Skeletal muscle cell (primary cell): ENCODE results near the gene PLCL1.
"Not testable (repeated sequence)": the region's sequence is repeated elsewhere in the genome, so short reads cannot be mapped to it uniquely, and the experiment has no call there.

ENCODE experiments used
- DNase-seq: peaks from one replicate; pipeline ENCODE4 v3.0.0-alpha.2; 2010; ENCODE audit warnings: low read depth
- H3K4me3 ChIP-seq: 2 replicates; pipeline ENCODE4 v1.5.1; 2011; ENCODE audit warnings: low read depth, mild to moderate bottlenecking, control low read depth, low read length, moderate library complexity

The PLCL1 gene

DNA sequence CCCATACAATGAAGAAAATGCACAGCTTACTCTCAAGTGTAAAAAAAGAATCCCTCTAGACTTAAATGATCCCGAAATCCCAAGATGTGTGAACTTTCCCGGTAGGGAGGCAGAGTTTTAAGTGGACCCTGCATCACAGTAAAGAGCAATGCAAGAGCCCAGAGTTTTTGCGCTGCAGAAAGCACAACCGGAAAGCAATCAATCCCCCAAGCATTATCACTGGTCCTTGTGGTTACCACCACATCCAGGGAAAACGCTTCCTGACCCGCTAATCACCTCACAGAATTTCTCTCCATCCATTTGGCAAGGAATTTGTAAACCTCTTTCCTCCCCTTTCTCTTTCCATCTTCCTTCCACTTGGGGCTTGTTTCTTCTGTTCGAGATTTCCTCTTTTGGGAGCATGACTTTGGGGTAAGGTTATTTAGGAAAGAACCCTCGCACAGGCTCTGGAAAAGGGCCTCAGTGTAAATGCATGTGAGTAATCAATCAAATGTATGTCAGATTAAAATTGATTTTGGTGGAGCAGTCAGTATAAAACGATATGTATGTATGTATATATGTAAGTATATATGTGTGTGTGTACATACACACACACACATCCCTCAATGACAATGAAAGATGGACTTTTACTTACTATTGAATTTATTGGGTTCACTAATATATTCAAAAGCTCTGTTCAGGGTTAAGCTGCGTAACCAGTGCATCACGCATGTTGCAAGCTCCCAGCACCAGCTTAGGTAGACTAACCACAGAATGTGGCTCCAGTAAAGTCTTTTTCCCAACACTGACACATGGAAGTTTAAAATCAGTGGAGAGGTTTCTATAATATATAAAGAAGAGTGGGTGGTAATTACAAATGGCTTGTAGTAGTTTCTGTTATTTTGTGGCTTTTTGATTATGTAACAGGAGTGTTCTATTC, 1.6 kb downstream of the PLCL1 start:
- no peak overlapping the region for H3K4me3 ChIP-seq
- DNase-seq: no peak

DNA sequence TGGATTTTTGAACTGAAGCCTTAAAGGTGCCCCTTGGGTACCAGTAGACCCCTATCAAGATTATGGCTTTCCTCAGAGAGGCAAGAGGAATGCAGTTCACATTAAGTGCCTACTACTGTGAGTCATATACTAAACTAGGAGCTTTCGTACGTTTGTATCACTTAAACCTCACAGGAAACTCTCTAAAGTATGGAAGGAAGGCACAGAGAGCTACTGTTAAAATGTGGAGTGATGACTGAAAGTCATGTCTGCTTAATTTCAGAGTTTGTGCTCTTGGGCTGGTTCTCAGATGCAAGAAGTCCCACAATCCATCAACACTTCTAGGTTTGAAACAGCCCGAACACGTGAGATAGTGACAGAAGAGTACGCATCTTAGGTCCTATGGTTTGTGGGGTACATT, 4.7 kb downstream of the PLCL1 start:
- H3K4me3 ChIP-seq: no peak overlapping the region
- no peak for DNase-seq

DNA sequence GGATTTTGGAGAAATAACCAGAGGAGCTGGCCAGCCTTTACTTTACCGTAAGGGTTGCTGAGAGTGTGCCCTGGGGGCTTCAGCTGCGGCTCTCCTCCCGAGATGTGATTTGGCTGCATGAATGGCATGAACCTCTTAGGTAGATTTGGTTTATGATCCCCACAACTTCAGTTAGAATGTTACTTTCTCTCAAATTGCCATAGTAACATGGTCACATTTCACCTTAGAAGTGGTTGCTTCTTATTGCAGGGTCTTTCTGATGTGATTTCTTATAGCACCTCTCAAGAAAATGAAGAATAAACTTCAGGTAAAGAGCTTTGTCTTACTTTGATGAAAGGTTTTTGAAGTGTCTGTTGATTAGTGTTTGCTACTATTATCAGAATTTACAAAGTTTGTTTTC, 5.6 kb downstream of the PLCL1 start:
- DNase-seq: no peak
- no peak overlapping the region for H3K4me3 ChIP-seq

DNA sequence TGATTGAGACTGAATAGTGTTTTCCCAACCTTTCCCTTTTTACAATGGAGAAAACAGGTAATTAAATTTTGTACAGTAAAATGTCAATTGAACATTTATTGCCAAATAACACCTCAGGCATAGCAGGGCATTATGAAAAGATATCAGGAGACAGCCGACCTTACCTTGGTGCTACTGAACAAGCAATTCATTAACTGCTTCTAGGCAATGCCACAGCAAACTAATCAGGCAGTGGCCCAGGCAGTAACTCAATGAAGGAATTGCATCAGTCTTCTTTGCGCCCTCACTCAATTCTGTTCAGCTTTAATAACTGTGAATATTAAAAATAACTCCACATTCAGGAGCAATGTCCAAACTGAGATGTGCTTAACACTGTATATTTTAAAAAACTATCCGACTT, 6.1 kb downstream of the PLCL1 start:
- no peak for DNase-seq
- no peak overlapping the region for H3K4me3 ChIP-seq

DNA sequence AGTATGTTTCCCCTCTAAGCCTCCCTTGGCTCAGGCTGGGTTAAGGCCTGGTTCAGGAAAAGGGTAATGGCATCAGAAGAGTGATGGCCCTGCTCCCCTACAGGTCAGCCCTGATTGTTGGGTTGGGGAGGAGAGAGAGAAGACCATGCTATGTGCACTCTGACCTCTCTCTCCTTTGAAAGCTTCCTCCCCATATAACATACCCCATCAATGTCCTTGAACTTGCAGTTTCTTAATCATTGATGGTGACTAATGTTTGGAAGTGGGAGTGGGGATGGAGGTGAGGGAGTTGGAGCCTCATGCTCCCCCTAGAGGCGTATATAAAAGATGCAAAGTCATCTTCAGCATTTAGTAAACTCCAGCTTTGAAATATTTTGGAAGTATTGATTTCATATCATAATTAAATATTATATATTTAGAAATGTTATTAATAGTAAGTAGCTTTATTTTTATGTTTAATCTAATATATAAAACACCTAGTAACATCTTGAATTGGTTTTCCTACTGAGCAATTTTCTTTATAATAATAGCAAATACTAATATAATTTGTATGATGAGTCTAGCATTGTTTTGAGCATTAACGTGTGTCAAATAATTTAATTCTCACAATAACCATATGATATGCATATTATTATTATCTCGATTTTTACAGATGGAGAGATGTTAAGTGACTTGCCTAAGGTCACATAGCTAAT, 8.8 kb downstream of the PLCL1 start:
- no peak for DNase-seq
- H3K4me3 ChIP-seq: no peak overlapping the region

DNA sequence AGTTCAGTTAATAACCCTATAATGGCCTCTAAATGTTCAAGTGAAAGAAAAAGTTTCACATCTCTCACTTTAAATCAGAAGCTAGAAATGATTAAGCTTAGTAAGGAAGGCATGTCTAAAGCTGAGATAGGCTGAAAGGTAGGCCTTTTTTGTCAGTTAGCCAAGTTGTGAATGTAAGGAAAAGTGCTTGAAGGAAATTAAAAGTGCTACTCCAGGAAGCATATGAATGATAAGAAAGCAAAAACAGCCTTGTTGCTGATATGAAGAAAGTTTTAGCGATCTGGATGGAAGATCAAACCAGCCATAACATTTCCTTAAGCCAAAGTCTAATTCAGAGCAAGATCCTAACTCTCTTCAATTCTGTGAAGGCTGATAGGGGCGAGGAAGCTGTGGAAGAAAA, 10.1 kb downstream of the PLCL1 start:
- H3K4me3 ChIP-seq: no peak overlapping the region
- no peak for DNase-seq

DNA sequence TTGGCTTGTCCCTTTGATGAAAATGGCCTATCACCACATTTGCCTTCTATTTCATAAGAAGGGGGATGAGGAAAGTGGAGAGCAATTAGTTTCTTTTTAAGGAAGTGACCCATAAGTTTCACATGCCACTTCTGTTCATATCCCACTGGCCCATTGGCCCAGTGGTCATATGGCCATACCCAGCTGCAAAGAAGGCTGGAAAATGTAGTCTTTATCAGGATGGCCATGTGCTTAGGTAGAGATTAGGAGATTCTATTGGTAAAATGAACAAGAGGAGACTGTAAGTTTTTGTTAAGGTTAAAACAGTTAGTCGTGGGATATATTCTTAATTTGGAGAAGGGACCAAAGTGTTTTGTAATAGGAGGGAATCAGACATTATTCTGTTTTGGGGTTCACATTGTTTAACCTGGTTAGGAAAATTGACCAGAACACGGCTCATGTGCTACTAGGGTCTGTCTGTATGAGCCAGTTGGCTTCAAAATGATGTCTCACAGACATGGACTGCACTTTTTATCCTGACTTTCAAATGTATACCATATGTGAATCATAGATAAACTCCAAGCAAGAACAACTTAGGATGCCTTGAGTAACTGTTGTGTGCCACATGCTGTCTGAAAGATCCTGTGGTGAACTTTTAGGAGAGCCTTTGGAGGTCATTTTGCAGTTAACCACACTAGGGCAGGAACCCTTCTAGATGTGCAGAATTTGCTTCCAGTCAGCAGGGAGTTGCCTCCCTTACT, 17.3 kb downstream of the PLCL1 start:
- no peak overlapping the region for H3K4me3 ChIP-seq
- DNase-seq: no peak

DNA sequence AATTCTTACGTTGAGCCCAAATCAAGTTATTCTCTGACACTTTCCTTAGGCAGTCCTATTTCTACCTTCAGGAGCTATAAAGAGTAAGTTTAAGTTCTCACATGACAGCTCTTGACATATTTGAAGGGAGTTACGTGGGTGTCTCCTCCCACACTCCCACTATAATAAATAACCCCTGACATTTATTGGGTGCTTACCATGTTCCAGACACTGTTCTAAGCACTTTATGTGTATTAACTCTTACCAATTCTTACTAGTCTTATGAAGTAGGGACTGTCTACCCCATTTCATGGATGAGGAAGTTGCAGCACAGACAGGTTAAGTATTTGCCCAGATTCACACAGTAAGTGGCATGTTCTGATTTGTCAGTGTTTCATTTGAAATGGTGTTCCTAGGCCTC, 17.9 kb downstream of the PLCL1 start:
- no peak for DNase-seq
- H3K4me3 ChIP-seq: no peak overlapping the region

DNA sequence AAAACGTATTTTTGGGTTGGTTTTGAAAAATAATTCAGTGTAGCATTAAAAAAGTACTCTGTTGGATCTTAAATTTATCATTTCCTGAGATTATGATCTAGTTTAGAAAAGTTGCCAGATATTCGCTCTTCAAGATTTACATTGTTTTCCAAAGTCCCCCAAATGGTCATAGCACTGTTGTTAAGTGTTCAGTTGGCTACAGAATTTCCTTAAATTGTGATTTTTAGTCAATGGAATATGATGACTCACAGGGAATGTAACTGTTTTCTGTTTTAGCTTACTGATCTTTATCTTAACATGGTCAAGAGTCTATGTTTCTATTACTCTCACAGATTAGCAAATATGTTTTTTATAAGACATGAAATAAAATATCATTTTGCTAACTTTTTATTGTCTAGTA, 23.2 kb downstream of the PLCL1 start:
- H3K4me3 ChIP-seq: no peak overlapping the region
- DNase-seq: no peak

DNA sequence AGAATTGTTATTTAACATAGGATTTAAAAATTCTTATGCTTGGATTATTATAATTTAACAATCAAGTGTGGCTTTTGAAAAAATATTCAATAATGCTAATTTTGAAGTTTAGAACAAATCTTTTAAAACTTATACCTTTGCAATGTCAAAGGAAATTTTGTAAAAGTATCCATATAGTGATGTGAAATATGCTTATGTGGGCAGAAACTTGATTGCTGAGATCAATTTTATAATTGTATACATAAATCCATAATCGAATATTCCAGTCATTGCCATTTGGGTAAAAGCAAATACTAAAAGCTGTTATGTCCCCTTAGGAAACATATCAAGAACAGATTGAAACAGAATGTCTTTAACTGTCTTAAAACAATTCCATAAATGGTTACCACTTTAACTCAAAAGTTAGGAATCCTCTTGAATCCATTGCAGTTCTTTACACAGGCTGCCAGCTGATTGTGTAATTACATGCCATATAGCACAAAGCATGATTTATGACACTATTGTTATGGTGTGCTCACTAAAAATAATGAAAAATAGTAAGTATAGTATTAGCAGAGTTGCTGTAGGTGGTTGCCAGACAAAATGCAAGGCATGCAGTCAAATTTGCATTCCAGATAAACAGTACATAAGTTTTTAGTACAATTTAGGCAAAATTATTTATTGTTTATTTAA, 24.2 kb downstream of the PLCL1 start:
- peak; percentile 55 for DNase-seq

DNA sequence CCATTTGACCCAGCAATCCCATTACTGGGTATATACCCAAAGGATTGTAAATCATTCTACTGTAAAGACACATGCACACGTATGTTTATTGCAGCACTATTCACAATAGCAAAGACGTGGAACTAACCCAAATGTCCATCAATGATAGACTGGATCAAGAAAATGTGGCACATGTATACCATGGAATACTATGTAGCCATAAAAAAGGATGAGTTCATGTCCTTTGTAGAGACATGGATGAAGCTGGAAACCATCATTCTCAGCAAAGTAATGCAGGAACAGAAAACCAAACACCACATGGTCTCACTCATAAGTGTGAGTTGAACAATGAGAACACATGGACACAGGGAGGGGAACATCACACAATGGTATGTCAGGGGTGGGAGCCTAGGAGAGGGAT, 30.4 kb downstream of the PLCL1 start:
- H3K4me3 ChIP-seq, DNase-seq: not testable (repeated sequence)

More for the DNA sequence above, 24.2 kb downstream of the PLCL1 start:
- no peak overlapping the region for H3K4me3 ChIP-seq

DNA sequence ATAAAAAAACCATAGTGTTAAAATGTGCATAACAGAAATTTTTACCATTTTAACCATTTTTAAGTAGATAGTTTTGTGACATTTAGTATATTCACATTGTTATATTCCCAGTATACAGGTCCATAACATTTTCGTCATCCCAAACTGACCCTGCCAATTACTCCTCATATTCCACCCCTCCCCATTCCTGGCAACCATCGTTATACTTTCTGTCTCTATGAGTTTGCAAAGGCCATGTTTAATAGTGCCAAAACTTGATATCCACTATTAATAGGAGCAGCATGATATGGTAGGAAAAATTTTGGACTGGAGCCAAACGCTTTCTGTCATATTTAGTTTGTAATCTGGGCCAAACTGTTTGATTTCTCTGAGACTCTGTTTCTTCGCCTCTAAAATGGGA, 30.9 kb downstream of the PLCL1 start:
- no peak overlapping the region for H3K4me3 ChIP-seq
- no peak for DNase-seq

DNA sequence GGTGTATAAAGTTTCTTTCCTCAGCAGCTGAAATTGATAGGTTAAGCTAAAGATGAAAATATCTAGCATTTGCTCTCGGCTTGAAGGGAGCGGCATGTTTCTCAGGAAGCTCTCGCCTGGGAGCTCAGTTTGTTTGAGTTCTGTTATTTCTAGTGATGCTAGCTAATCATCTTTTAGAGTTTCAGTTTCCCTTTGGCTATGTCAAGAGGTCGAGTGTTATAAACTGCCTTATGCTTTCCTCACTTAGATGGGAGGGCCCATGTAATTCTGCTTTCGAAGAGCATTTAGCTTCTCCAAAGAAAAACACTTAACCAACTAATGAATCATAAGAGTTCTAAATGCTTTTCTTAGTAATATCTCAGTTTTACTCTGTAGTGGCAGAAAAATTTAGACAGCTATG, 33.6 kb downstream of the PLCL1 start:
- DNase-seq: peak; percentile 41
- no peak overlapping the region for H3K4me3 ChIP-seq

DNA sequence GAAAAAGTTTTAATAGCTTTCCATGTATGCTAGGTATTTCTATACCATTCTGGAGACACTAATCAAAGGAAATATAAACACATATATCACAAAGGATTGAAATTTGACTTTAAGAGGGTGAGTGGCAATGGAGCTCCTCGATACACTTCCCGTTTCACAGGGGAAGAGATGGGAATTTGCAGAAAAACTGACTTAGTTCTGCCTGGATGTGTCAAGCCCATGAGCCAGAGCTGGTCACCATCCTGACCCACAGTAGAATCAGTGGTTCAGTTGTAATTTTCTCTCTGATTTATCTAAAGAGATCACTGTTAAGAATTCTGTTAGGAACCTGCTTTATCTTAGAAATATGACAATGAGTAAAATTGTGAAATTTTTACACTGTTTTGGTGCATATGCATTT, 34.2 kb downstream of the PLCL1 start:
- H3K4me3 ChIP-seq: no peak overlapping the region
- DNase-seq: no peak

DNA sequence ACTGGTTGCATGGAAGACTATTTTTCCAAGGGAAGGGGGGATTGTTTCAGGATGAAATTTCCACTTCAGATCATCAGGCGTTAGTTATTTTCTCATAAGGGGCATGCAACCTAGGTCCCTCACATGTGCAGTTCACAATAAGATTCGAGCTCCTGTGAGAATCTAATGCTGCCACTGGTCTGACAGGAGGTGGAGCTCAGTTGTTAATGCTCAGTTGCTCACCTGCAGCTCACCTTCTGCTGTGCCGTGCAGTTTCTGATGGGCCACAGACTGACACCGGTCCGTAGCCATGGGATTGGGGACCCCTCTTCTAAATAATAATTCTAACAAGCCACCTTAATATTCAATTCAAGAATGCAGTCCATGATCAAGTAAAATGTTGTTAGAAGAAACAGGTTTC, 34.9 kb downstream of the PLCL1 start:
- no peak for DNase-seq
- no peak overlapping the region for H3K4me3 ChIP-seq

DNA sequence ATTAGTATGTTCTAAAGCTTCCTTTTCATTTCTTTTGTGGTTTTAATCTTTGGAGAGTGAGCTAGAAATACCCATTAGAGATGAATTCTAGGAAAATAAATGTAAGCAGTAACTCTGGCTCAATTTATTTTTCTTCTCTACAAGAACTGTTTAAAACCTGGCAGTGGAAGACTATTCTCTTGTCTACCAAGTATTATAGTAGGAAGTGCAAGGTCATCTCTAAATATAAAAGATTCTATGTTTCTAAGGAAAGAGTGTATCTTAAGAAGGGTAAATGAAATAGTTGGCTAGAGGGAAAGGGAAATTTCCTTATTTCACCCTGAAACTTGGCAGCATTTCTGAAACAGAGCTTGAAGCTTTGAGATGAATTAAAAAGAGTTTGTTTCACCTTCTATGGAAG, 35.5 kb downstream of the PLCL1 start:
- DNase-seq: no peak
- H3K4me3 ChIP-seq: no peak overlapping the region

DNA sequence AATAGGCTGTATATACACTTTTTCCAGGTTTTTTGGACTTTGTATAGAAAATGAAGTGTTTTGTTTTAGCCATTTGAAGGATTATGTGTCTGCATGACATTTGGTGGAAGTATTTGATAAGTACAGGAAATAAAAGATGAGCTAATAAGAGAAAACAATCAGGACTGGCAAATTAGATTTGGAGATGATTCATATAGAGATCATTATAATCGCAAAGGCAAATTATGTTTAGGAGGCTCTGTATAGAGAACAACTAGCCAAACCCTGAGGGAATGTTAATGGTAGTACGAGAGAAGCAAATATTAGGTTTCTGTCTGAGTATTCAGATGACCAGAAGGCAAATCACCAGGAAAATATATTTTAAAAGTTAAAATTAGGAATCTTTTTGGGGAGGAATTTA, 41.7 kb downstream of the PLCL1 start:
- no peak overlapping the region for H3K4me3 ChIP-seq
- DNase-seq: no peak

DNA sequence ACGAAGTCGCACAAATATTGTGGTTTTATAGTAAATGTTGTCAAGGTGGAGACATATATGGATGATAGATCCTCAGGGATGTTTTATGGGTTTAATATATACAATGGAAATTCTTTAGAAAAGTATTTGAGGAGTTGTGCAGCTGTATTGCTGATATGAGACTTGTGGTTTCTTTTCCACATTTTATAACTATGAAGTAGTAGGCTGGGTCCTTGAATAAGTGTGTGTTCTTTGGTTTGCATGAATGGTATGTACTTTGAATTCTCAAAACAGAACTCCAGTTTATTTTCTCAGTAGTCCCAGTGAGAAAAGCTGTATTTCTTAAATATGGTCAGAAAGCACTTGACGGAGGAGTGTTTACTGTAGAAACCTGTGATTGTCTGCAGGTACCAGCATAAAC, 42.4 kb downstream of the PLCL1 start:
- DNase-seq: no peak
- no peak overlapping the region for H3K4me3 ChIP-seq

DNA sequence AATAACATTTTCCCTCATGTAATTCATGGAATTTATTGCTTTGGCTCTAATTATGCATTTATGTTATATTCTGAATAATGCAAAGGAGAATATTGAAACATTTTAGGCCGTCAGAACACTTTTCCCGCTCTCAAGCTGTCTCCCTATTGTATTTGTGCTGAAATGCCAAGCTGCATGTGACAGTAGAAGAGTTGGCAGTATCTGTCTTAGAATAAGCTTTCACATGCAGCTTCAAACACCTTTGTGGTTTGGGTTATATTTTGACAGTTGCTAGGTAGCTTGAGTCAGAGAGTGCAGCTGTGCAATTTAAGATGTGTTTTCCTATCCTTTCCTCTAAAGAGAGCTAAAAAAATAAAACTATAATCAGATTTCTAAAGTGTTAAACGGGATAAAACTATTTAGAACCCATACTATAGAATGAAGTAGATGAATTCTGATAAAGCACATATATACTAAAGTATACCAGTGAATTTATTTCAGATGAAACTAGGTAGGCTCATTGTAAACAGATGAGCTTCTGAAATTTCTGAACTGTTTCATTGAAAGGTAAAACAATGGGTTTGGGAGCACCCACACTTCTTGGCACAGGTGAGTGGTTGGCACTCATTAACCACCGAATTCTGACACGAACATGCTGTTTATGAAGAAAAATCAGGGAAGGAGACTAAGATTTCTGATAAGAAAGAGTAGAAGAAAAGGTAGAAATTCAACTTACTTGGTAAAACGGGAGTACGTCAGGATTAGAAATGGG, 43.4 kb downstream of the PLCL1 start:
- no peak overlapping the region for H3K4me3 ChIP-seq
- no peak for DNase-seq
